ENCODE measurements around the gene ZNF691. TPM values are rescaled to one million over a fixed set of nuclear protein-coding genes. Genes with fewer than 3 reads are reported as not detected.

The ZNF691 gene, protein sequence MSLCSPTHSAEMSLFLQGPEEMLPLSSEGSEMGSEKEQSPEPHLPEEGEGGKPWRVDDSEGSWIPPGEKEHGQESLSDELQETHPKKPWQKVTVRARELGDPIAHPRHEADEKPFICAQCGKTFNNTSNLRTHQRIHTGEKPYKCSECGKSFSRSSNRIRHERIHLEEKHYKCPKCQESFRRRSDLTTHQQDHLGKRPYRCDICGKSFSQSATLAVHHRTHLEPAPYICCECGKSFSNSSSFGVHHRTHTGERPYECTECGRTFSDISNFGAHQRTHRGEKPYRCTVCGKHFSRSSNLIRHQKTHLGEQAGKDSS
- total RNA-seq (2022; extraction: Qiagen RNA extraction) = 6.4 to 9.6 TPM (median 7.4 TPM) in 5 replicates

GRCh38 chr1:42846257-42847110, at the start of gene ZNF691:
Gene ZNF691 (plus strand): TSS chr1:42846613. CDS start chr1:42849659, 3,046 bp downstream.

DNA sequence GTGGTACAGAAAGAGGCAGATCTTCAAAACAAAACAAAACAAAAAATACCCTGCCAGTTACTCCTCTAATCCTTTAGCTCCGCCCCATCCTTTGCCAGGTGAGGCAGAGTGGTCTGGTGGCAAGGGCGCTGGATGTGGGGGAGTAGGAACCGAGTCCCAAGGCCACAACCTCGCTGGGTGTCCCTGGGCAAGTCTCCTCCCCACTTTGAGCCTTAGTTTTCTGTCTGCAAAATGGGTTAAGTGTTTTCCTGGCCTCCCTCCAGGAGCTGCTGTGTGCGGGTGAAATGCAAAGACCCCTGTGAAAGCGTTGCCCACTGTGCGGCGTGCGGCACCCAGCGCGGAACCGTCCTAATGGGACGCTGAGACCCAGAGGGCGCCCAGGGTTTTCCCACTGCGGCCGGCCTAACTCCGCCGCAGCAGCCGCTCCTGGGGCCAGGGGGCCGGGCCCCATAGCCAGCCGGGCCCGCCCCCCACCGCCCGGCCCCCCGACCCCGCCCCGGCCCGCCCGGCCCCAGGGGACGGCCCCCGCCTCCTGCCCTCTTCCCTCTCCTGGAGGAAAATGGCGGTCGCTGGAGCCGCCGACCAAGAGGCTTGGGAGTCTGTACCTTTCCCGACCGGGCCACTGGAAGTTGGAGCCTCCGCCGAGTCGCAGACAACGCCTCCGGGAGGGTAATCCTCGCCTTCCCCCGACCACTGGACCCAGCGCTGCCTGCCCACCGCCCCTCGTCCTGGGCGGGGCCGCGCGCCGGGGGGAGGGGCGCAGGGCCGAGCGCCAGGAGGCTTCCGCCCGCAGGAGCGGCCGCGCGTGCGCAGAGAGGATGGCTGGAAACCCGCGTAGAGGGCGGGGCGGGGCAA, 29.6 kb upstream of the ZNF691 start, which contains the start of the genes ERMAP and SVBP:
Gene ERMAP (plus strand): TSS at position 538 of the 855 bp plus-strand sequence. CDS start 13,327 bp downstream, outside the sequence.
Gene SVBP (minus strand): TSS at position 813 of the 855 bp plus-strand sequence. CDS start 853 bp downstream, outside the sequence.

Other genes starting within 250 kb of the ZNF691 start
- gene PPIH, start 188.2 kb upstream of the ZNF691 start, total RNA-seq (2022; extraction: Qiagen RNA extraction) = 58.8 to 67.3 TPM (median 65.3 TPM) in 5 replicates
- 709 to 776 TPM (median 732 TPM) in 5 replicates for gene YBX1, start 164.2 kb upstream of the ZNF691 start, total RNA-seq (2022; extraction: Qiagen RNA extraction)
- gene CLDN19, start 106.4 kb upstream of the ZNF691 start, total RNA-seq (2022; extraction: Qiagen RNA extraction) = not detected in 5 replicates
- gene P3H1, start 79.6 kb upstream of the ZNF691 start, total RNA-seq (2022; extraction: Qiagen RNA extraction) = 28.7 to 33.3 TPM (median 31.1 TPM) in 5 replicates
- gene C1orf50, start 79.4 kb upstream of the ZNF691 start, total RNA-seq (2022; extraction: Qiagen RNA extraction) = 3.1 to 4.6 TPM (median 4.2 TPM) in 5 replicates
- gene TMEM269, start 61.6 kb upstream of the ZNF691 start, total RNA-seq (2022; extraction: Qiagen RNA extraction) = 0.03 to 0.15 TPM (median 0.09 TPM) in 5 replicates
- gene ERMAP, start 29.5 kb upstream of the ZNF691 start, total RNA-seq (2022; extraction: Qiagen RNA extraction) = 3.2 to 5.1 TPM (median 3.6 TPM) in 5 replicates
- gene SVBP, start 29.2 kb upstream of the ZNF691 start, total RNA-seq (2022; extraction: Qiagen RNA extraction) = 12.3 to 16.3 TPM (median 15.3 TPM) in 5 replicates
- 90.6 to 127 TPM (median 104 TPM) in 5 replicates for gene SLC2A1, start 112.3 kb downstream of the ZNF691 start, total RNA-seq (2022; extraction: Qiagen RNA extraction)